ENCODE measurements around the gene STT3A.

GRCh38 chr11:125592305-125593113 lies at the start of gene STT3A:
- TF ChIP-seq CTCF (IDR thresholded peaks at IDR 0.05; ENCODE audit: insufficient read depth, low read length, poor library complexity, severe bottlenecking) (no peak), EZH2phosphoT487 (conservative IDR thresholded peaks at IDR 0.05; ENCODE audit: low read length) (no peak)
